CD14-positive monocyte (primary cell): ENCODE data around the gene CCT2. TPM values are rescaled to one million over a fixed set of nuclear protein-coding genes. Genes with fewer than 3 reads are reported as not detected.
A peak's percentile ranks its signal among the peaks of the same experiment; 100 is the strongest.

ENCODE experiments used
- DNase-seq, 3 donors: peaks; one replicate each; pipeline ENCODE4 v3.0.0-alpha.2; 2011 to 2022
- H2AFZ ChIP-seq: 2 replicates; pipeline ENCODE4 v1.6.0; 2012; ENCODE audit warnings: mild to moderate bottlenecking, low read depth, low read length, inconsistent platforms; ENCODE audit not compliant: insufficient read depth, poor library complexity, severe bottlenecking
- H3K27ac ChIP-seq, 2 donors: 1 replicate in 1 of 2; 2 replicates in 1 of 2; pipeline ENCODE4 v1.5.1; 2012 to 2013; ENCODE audit warnings: low read length in 2 of 2, control low read depth in 1 of 2, inconsistent platforms in 1 of 2, low read depth in 1 of 2, mild to moderate bottlenecking in 1 of 2
- H3K27me3 ChIP-seq, 2 donors: one replicate each; pipeline versions ENCODE4 v1.6.0 to v1.6.1; 2011 to 2013; ENCODE audit warnings: low read length in 2 of 2; ENCODE audit not compliant: control insufficient read depth in 2 of 2, insufficient read depth in 2 of 2
- H3K36me3 ChIP-seq, 2 donors: replicated peaks in 1 of 2; 1 replicate in 1 of 2; 2 replicates in 1 of 2; pipeline versions ENCODE4 v1.5.1 to v1.6.1; 2012 to 2013; ENCODE audit warnings: low read length in 2 of 2, control low read depth in 1 of 2, inconsistent platforms in 1 of 2, mild to moderate bottlenecking in 1 of 2; ENCODE audit not compliant: insufficient read depth in 2 of 2, control insufficient read depth in 1 of 2
- H3K4me1 ChIP-seq, 2 donors: 1 replicate in 1 of 2; 2 replicates in 1 of 2; pipeline versions ENCODE4 v1.5.1 to v1.6.1; 2012 to 2013; ENCODE audit warnings: low read length in 2 of 2, control low read depth in 1 of 2, inconsistent platforms in 1 of 2, mild to moderate bottlenecking in 1 of 2, moderate library complexity in 1 of 2; ENCODE audit not compliant: insufficient read depth in 2 of 2, control insufficient read depth in 1 of 2
- H3K4me2 ChIP-seq: replicated peaks from 2 replicates; pipeline ENCODE3; 2012; ENCODE audit warnings: low read length, moderate library complexity, mild to moderate bottlenecking; ENCODE audit not compliant: poor library complexity, severe bottlenecking; ENCODE audit errors: extremely low read depth
- H3K4me3 ChIP-seq, 3 experiments: fragments of 200-600 bp in 1 of 3; sonication (generic) in 1 of 3; replicated peaks in 1 of 3; 1 replicate in 2 of 3; 2 replicates in 1 of 3; pipeline ENCODE4 v1.5.1; 2011 to 2013; ENCODE audit warnings: low read length in 3 of 3, mild to moderate bottlenecking in 3 of 3, control low read depth in 2 of 3, low read depth in 2 of 3, inconsistent platforms in 1 of 3, moderate library complexity in 1 of 3
- H3K79me2 ChIP-seq: 2 replicates; pipeline ENCODE4 v1.6.0; 2012; ENCODE audit warnings: mild to moderate bottlenecking, control low read depth, inconsistent platforms, low read length, moderate library complexity; ENCODE audit not compliant: insufficient read depth
- H3K9ac ChIP-seq: 2 replicates; pipeline ENCODE4 v1.6.0; 2017; ENCODE audit warnings: low read length, mild to moderate bottlenecking; ENCODE audit not compliant: insufficient read depth, poor library complexity, severe bottlenecking
- H3K9me3 ChIP-seq, 2 donors: replicated peaks in 1 of 2; 1 replicate in 1 of 2; 2 replicates in 1 of 2; pipeline versions ENCODE4 v1.5.1 to v1.6.1; 2012 to 2013; ENCODE audit warnings: low read length in 2 of 2, control low read depth in 1 of 2; ENCODE audit not compliant: control insufficient read depth in 1 of 2, insufficient read depth in 1 of 2
- H4K20me1 ChIP-seq: 2 replicates; pipeline ENCODE4 v1.6.0; 2012; ENCODE audit warnings: mild to moderate bottlenecking, low read length, control low read depth, moderate library complexity; ENCODE audit not compliant: insufficient read depth
- H3K27ac Mint-ChIP-seq, 7 donors: one replicate each; pipeline ENCODE4 v1.8.0; 2020; ENCODE audit warnings: mild to moderate bottlenecking in 7 of 7, mixed read lengths in 7 of 7, moderate library complexity in 6 of 7, inconsistent platforms in 2 of 7
- H3K27me3 Mint-ChIP-seq, 3 donors: one replicate each; pipeline ENCODE4 v1.8.0; 2021 to 2022; ENCODE audit warnings: low read depth in 3 of 3, mild to moderate bottlenecking in 3 of 3, mixed read lengths in 3 of 3, moderate library complexity in 3 of 3, inconsistent platforms in 1 of 3
- H3K36me3 Mint-ChIP-seq, 2 donors: one replicate each; pipeline ENCODE4 v1.8.0; 2020; ENCODE audit warnings: mixed read lengths in 2 of 2, inconsistent platforms in 1 of 2, mild to moderate bottlenecking in 1 of 2
- H3K4me1 Mint-ChIP-seq: one replicate; pipeline ENCODE4 v1.8.0; 2020; ENCODE audit warnings: mild to moderate bottlenecking, mixed read lengths
- H3K4me3 Mint-ChIP-seq, 2 donors: one replicate each; pipeline ENCODE4 v1.8.0; 2020; ENCODE audit warnings: mild to moderate bottlenecking in 2 of 2, mixed read lengths in 2 of 2, moderate library complexity in 1 of 2
- H3K9me3 Mint-ChIP-seq, 7 donors: one replicate each; pipeline ENCODE4 v1.8.0; 2020 to 2022; ENCODE audit warnings: mixed read lengths in 7 of 7, mild to moderate bottlenecking in 6 of 7, moderate library complexity in 6 of 7, inconsistent platforms in 2 of 7
- WGBS: methylation state at CpG from one replicate; pipeline ENCODE4 v1.1.5; 2013; ENCODE audit warnings: missing lambda C conversion rate; ENCODE audit not compliant: insufficient coverage; 5-methylcytosine and 5-hydroxymethylcytosine counted together
- intact Hi-C, 2 donors: fragments of 100-400 bp; cut with micrococcal nuclease; formaldehyde crosslinking; loops; one replicate each; pipeline versions ENCODE4 v1.15.0 to v1.15.1; 2023
- polyA plus RNA-seq, 3 donors: library from polyadenylated mRNA; depleted of rRNA in 1 of 3; unstranded in 2 of 3; stranded (reverse) in 1 of 3; fragments of 300-500 nt in 2 of 3; fragments of >200 nt in 1 of 3; fragmentation: Illumina TruSeq in 2 of 3; gene quantifications; 1 replicate in 2 of 3; 2 replicates in 1 of 3; pipeline ENCODE4 v1.2.3, GENCODE V29; 2012 to 2021
- TF ChIP-seq, protein P1 (sequence below): fragments of 200-600 bp; IDR thresholded peaks from one replicate; pipeline ENCODE4 v1.8.0; 2022; ENCODE audit warnings: antibody characterized with exemption, mild to moderate bottlenecking

CCT2 gene
- polyA plus RNA-seq, 3 donors = 39.8 to 87.4 (median 63.3) TPM

DNA sequence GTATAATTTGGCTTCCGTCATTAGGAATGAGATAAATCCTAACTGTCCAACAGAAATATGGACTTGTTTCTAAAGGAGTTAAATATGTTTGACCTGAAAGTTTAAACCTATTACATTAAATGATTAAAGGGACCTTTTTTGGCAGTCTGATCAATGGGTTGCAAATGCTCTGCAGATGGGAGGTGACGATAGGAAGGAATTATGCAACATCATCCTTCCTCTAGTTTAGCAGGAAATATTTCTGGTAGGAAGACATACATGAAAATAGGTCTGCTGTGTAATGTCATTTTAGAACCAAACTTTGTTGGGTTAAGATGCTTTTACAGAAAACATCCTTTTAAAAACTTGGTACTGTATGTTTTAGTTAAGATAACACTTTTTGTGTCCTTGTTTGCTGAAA, 22.9 kb downstream of the CCT2 start:
- H3K79me2 ChIP-seq = no peaks in the 10 kb centered on the region
- peaks cover 0 to 3% (median 1%) of the 10 kb centered on the region in 7 donors for H3K9me3 Mint-ChIP-seq
- no peak overlapping the region for H3K4me2 ChIP-seq
- intact Hi-C loops = no loop called here
- H3K27me3 Mint-ChIP-seq = peaks cover 0 to 2% (median 1%) of the 10 kb centered on the region in 3 donors
- H2AFZ ChIP-seq = peak overlapping the region; percentile 19
- WGBS = no CpG with 5 or more reads among the region's 2 CpGs
- no peaks in the 10 kb centered on the region for H3K27me3 ChIP-seq
- H3K36me3 Mint-ChIP-seq = peaks cover 5% of the 10 kb centered on the region in 2 donors
- no peak overlapping the region for H3K27ac Mint-ChIP-seq
- peaks cover 4 to 5% of the 10 kb centered on the region in 2 donors for H3K36me3 ChIP-seq
- no peaks in the 10 kb centered on the region for H3K9me3 ChIP-seq
- H3K9ac ChIP-seq = no peak overlapping the region
- DNase-seq = peak in 1 of 3 donors; percentile 7
- no peaks in the 10 kb centered on the region for H4K20me1 ChIP-seq
- no peak overlapping the region for H3K4me3 Mint-ChIP-seq
- H3K4me3 ChIP-seq = no peak overlapping the region
- H3K27ac ChIP-seq = no peak overlapping the region
- peaks cover 4 to 8% of the 10 kb centered on the region in 2 donors for H3K4me1 ChIP-seq
- TF ChIP-seq, protein P1, sequence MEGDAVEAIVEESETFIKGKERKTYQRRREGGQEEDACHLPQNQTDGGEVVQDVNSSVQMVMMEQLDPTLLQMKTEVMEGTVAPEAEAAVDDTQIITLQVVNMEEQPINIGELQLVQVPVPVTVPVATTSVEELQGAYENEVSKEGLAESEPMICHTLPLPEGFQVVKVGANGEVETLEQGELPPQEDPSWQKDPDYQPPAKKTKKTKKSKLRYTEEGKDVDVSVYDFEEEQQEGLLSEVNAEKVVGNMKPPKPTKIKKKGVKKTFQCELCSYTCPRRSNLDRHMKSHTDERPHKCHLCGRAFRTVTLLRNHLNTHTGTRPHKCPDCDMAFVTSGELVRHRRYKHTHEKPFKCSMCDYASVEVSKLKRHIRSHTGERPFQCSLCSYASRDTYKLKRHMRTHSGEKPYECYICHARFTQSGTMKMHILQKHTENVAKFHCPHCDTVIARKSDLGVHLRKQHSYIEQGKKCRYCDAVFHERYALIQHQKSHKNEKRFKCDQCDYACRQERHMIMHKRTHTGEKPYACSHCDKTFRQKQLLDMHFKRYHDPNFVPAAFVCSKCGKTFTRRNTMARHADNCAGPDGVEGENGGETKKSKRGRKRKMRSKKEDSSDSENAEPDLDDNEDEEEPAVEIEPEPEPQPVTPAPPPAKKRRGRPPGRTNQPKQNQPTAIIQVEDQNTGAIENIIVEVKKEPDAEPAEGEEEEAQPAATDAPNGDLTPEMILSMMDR = no peak
- H3K4me1 Mint-ChIP-seq = peaks cover 13% of the 10 kb centered on the region

DNA sequence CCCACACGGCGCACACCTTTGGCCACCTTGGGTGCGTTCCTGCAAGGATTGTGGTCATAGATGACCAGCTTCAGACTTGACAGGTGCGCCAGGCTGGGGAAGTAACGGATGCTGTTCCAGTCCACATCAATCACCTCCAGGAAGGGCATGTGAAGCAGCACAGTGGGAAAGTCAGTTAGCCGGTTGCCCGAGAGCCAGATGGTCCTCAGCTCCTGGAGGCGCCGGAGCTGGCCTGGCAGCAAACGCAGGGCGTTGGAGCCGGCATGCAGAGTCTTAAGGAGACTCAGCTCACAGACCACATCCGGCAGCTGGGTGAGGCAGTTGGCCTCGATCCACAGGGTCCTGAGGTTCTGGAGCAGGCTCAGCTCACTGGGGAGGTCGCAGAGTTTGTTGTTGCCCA, 24.9 kb downstream of the CCT2 start:
- H3K4me3 Mint-ChIP-seq = peak overlapping the region in 1 of 2 donors; percentile 60
- Histone ChIP-seq H2AFZ (no peak overlapping the region), H3K4me1 (peaks cover 4 to 8% of the 10 kb centered on the region in 2 donors), H3K4me3 (no peak overlapping the region), H3K36me3 (no peaks in the 10 kb centered on the region), H3K9me3 (peaks cover 0 to 3% of the 10 kb centered on the region in 2 donors), H3K79me2 (no peaks in the 10 kb centered on the region), H3K27ac (no peak overlapping the region), H3K27me3 (no peaks in the 10 kb centered on the region), H3K4me2 (no peak overlapping the region), H4K20me1 (no peaks in the 10 kb centered on the region), H3K9ac (no peak overlapping the region)
- peak overlapping the region in 1 of 7 donors; percentile 50 for H3K27ac Mint-ChIP-seq
- DNase-seq = no peak
- TF ChIP-seq, protein P1 = no peak
- H3K27me3 Mint-ChIP-seq = peaks cover 0 to 2% (median under 1%) of the 10 kb centered on the region in 3 donors
- WGBS = 95% methylated on average over 15 of the region's 15 CpGs
- H3K36me3 Mint-ChIP-seq = no peaks in the 10 kb centered on the region
- peaks cover 0 to 3% (median 0%) of the 10 kb centered on the region in 7 donors for H3K9me3 Mint-ChIP-seq
- H3K4me1 Mint-ChIP-seq = peaks cover 13% of the 10 kb centered on the region
- intact Hi-C loops = no loop called here
